Aorta (tissue), 5 donors: ENCODE measurements around the gene SRGAP3. TPM values are rescaled to one million over a fixed set of nuclear protein-coding genes. Genes with fewer than 3 reads are reported as not detected.

Experiments
- ATAC-seq: fragments of 200-7000 bp; cut with Tn5 transposase; one replicate; pipeline ENCODE4 v1.9.1; 2022; ENCODE audit warnings: moderate library complexity; ENCODE audit not compliant: low FRiP score
- DNase-seq, 2 donors: peaks; one replicate each; pipeline ENCODE4 v3.0.0-alpha.2; 2020
- H3K27ac ChIP-seq, 2 donors: one replicate each; pipeline ENCODE4 v1.5.1; 2013; ENCODE audit warnings: low read length in 2 of 2, mild to moderate bottlenecking in 2 of 2, moderate library complexity in 2 of 2, control low read depth in 1 of 2, inconsistent platforms in 1 of 2, low read depth in 1 of 2
- H3K27me3 ChIP-seq, 2 donors: one replicate each; pipeline ENCODE4 v1.6.1; 2013; ENCODE audit warnings: control low read depth in 1 of 2, low read length in 1 of 2, mild to moderate bottlenecking in 1 of 2, moderate library complexity in 1 of 2; ENCODE audit not compliant: insufficient read depth in 2 of 2, control insufficient read depth in 1 of 2
- H3K36me3 ChIP-seq, 2 donors: one replicate each; pipeline ENCODE4 v1.6.1; 2013; ENCODE audit warnings: control low read depth in 1 of 2, low read length in 1 of 2, mild to moderate bottlenecking in 1 of 2; ENCODE audit not compliant: insufficient read depth in 2 of 2, control insufficient read depth in 1 of 2
- H3K4me1 ChIP-seq, 2 donors: one replicate each; pipeline ENCODE4 v1.6.1; 2013; ENCODE audit warnings: low read length in 2 of 2, control low read depth in 1 of 2, mild to moderate bottlenecking in 1 of 2, moderate library complexity in 1 of 2; ENCODE audit not compliant: insufficient read depth in 2 of 2, control insufficient read depth in 1 of 2
- H3K4me3 ChIP-seq, 2 donors: one replicate each; pipeline ENCODE4 v1.5.1; 2013; ENCODE audit warnings: low read length in 2 of 2, control low read depth in 1 of 2, mild to moderate bottlenecking in 1 of 2
- H3K9me3 ChIP-seq: one replicate; pipeline ENCODE4 v1.6.1; 2013; ENCODE audit warnings: mild to moderate bottlenecking, low read length; ENCODE audit not compliant: control insufficient read depth
- WGBS, 2 donors: extraction: QIAGEN DNeasy Blood & Tissue Kit; methylation state at CpG; one replicate each; pipeline ENCODE4 v1.1.7; 2013; 5-methylcytosine and 5-hydroxymethylcytosine counted together
- intact Hi-C, 2 donors: fragments of 100-400 bp; cut with DNase I; formaldehyde crosslinking; loops; one replicate each; pipeline versions ENCODE4 v1.14.2 to v1.15.0; 2022
- polyA plus RNA-seq, 2 donors: library from polyadenylated mRNA; stranded (reverse); fragments of 200-250 nt; gene quantifications; one replicate each; pipeline ENCODE4 v1.2.3, GENCODE V29; 2013
- total RNA-seq, 2 donors: library from RNA; stranded (reverse); fragmentation: NEBNext Ultra II Directional; extraction: Animal tissue kit (Norgen Biotek cat#: 25700); gene quantifications; one replicate each; pipeline ENCODE4 v1.2.1, GENCODE V29; 2021
- donor health status: healthy with polysubstance abuse.
- donor health status: Bipolar disorder and iron deficiency.
- donor health status: DM: no; HTN: no; CAD: no.
- donor health status: DM: no; HTN: no; CAD: no.
- donor health status: DM: yes; HTN: yes; CAD: no.

SRGAP3 gene
- total and polyA plus RNA-seq, 4 donors: 0.26 to 11.7 (median 1.3) TPM

DNA sequence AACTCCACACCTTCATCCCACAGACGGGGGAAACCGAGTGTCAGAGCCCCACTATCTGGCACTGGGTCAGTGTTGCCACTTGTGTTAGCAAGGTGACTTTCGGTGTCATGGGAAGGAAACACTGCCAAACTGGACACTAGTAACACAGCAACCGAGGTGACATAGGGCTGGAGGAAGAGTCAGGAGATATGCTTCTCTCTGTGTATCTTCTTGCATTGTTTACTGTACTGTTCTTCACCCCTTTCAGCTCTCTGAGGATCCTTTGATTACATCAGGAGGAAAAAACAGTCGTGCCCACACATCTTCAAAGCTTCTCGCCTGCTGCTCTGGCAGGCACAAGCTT is 176.8 kb downstream of the SRGAP3 start:
- no peak for ATAC-seq
- Histone ChIP-seq H3K9me3 (no peaks in the 10 kb centered on the region), H3K4me1 (no peaks in the 10 kb centered on the region), H3K4me3 (no peak overlapping the region), H3K27ac (no peak overlapping the region), H3K36me3 (no peaks in the 10 kb centered on the region), H3K27me3 (no peaks in the 10 kb centered on the region)
- no peak for DNase-seq
- intact Hi-C loops: no loop called here
- WGBS, 2 donors: 91 to 93% methylated on average over 6 of the region's 6 CpGs

DNA sequence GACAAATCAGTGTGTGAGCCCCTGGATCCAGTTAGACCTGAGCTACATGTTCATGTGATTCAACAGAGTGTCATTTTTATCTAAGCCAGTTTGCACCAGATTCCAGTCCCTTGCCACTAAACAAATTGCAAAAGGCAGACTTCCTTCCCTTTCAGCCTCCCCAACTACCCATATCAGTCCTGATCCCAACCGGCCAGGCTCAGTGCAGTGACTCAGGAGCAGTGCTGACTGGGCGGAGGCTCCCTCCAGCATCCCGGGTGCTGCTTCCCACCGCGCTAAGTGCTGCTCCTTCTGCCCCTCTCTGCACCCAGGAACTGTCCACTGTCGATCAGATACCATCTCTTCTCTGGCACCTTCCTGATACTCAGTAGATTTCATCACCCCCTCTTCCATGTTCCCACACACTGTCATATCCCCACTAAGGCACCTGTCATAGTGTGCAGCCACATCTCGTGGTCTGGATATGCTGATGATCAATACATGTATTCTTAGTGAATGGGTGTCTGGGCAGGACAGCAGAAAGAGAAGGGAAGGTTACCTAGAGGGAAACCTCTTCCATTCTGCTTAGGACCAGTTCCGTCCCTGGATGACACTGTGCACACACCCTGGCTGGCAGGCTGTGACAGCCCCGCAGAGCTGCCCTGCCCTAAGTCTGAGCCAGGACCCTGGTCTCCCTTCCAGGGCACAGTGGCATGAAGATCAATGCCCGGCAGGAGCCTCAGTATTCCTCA is 177.3 kb downstream of the SRGAP3 start:
- 82 to 91% methylated on average over 10 of the region's 10 CpGs for WGBS, 2 donors
- Histone ChIP-seq H3K4me3 (no peak overlapping the region), H3K36me3 (no peaks in the 10 kb centered on the region), H3K27ac (no peak overlapping the region), H3K27me3 (no peaks in the 10 kb centered on the region), H3K9me3 (no peaks in the 10 kb centered on the region), H3K4me1 (no peaks in the 10 kb centered on the region)
- intact Hi-C loops: no loop called here
- ATAC-seq: no peak
- DNase-seq: no peak

DNA sequence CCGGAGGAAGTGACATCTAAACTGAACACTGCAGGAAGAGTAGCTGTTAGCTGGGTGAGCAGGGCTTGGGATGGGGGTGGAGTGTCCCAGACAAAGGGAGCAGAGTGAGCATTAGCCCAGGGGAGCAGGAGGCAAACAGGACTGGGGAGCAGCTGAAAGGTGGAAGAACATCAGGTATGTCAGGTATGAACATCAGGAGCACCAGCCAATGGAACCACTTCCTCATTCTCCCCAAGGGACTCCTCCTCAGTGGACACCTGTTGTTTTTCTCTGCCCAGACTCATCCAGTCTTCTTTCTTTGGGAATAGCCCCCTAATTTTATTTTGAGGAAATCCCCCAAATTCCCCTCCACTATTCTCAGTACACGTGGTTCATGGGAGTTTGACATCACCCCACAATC is 178.5 kb downstream of the SRGAP3 start:
- ATAC-seq: no peak
- Histone ChIP-seq H3K9me3 (no peaks in the 10 kb centered on the region), H3K27me3 (peaks cover 0 to 2% of the 10 kb centered on the region in 2 donors), H3K4me1 (no peaks in the 10 kb centered on the region), H3K27ac (no peak overlapping the region), H3K36me3 (no peaks in the 10 kb centered on the region), H3K4me3 (no peak overlapping the region)
- WGBS, 2 donors: 90 to 94% methylated on average over 2 of the region's 2 CpGs
- no peak for DNase-seq
- intact Hi-C loops: no loop called here

DNA sequence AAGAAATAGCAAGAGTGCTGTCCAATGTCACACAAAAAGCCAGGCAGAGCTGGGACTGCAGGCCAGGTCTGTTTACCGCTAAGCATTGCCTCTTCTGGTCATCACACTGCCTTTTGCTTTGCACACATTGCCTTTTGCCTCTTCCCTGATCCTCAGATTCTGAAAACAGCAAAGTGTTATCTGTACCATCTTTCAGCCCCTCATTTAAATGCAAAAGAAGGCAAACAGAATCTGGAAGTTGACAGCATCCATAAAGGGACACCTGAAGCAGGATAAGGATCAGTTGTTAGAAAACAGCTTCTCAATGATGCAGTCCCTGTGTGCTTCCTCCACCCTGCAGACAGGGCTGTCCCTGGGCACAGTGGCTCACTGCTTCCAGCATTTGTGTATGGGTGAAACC is 179.5 kb downstream of the SRGAP3 start:
- whole genome bisulfite sequencing, 2 donors: 93 to 100% methylated on average over 1 of the region's 1 CpG
- peaks cover 0 to 2% of the 10 kb centered on the region in 2 donors for H3K27me3 ChIP-seq
- intact Hi-C loops: loop anchor here (5.0 to 10.0 kb wide), 4 partner anchors 83 to 235 kb away; no protein-coding TSS in a partner anchor

DNA sequence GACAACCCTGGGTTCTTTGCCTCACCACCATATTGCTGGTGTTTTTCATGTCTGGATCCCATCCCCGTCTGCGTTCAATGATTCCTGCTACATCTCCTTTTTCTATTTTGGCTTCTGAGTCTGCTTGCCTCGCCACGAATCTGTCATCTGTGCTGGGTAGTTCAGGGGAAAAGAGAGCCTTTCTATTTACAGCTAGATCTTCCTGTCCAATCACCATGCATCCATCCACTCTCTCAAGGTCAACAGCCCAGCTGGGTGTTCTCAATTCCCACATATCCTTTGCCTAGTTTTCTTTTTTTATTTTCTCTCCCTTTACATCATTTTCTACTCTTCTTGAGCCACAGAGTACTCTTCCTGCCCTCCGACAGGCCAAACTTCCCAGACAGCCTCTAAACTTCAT is 181.4 kb downstream of the SRGAP3 start:
- no peak overlapping the region for H3K4me3 ChIP-seq
- H3K9me3 ChIP-seq: no peaks in the 10 kb centered on the region
- peaks cover 0 to 2% of the 10 kb centered on the region in 2 donors for H3K27me3 ChIP-seq
- H3K36me3 ChIP-seq: no peaks in the 10 kb centered on the region
- intact Hi-C loops: loop anchor here (5.0 to 10.0 kb wide), 4 partner anchors 81 to 237 kb away; no protein-coding TSS in a partner anchor
- no peak for ATAC-seq
- no peak overlapping the region for H3K27ac ChIP-seq
- no peaks in the 10 kb centered on the region for H3K4me1 ChIP-seq
- 34 to 54% methylated on average over 5 of the region's 5 CpGs for WGBS, 2 donors
- DNase-seq: no peak

More for the DNA sequence above, 179.5 kb downstream of the SRGAP3 start:
- Histone ChIP-seq H3K27ac (no peak overlapping the region), H3K36me3 (no peaks in the 10 kb centered on the region), H3K4me3 (no peak overlapping the region), H3K9me3 (no peaks in the 10 kb centered on the region), H3K4me1 (no peaks in the 10 kb centered on the region)
- DNase-seq (no peak), ATAC-seq (no peak)

DNA sequence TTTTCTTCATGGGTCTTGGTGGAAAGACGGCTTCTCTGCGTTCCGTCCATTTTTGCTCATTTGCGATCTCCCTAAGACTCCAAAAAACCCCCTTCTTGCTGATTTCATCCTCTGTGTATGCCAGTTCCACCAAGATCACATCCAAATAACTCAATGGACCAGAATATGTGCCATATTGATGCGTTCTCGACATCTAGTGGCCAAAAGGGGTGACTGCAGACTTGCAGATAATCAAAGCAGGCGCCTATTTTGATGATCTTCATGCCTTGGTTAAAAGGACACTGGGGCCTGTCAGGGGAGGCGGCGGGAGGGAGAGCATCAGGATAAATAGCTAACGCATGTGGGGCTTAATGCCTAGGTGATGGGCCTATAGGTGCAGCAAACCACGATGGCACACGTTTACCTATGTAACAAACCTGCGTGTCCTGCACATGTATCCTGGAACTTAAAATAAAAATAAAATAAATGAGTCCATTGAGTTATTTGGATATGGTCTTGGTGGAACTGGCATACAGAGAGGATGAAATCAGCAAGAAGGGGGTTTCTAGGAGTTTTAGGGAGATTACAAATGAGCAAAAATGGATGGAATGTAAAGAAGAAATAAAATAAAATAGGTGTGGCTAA is 182.0 kb downstream of the SRGAP3 start:
- no peak overlapping the region for H3K4me3 ChIP-seq
- H3K9me3 ChIP-seq: no peaks in the 10 kb centered on the region
- peaks cover 0 to 2% of the 10 kb centered on the region in 2 donors for H3K27me3 ChIP-seq
- intact Hi-C loops: loop anchor here (2.0 to 10.0 kb wide), 5 partner anchors 79 to 237 kb away; no protein-coding TSS in a partner anchor
- no peaks in the 10 kb centered on the region for H3K36me3 ChIP-seq
- H3K27ac ChIP-seq: no peak overlapping the region
- WGBS, 2 donors: 18 to 32% methylated on average over 13 of the region's 13 CpGs
- ATAC-seq (peak; percentile 72), DNase-seq (no peak)
- no peaks in the 10 kb centered on the region for H3K4me1 ChIP-seq

DNA sequence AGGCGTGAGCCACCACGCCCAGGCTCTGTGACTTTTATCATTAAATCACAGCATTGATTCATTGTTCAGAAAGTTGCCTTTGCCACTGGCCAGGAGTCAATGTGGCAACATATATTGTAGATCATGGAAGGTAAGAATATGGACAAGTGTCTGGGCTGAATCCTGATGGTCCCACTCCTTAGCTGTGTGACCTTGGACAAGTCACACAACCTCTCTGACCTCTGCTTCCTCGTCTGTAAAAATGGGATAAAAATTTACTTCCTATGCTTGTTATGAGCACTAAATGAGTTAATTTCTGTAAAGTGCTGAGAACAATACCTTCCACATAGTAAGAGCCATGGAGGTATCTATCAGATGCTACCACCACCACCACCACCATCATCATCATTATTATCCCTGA is 182.7 kb downstream of the SRGAP3 start:
- no peak for ATAC-seq
- no peak for DNase-seq
- 84 to 89% methylated on average over 3 of the region's 3 CpGs for WGBS, 2 donors
- no peak overlapping the region for H3K27ac ChIP-seq
- H3K9me3 ChIP-seq: no peaks in the 10 kb centered on the region
- intact Hi-C loops: loop anchor here (2.0 to 10.0 kb wide), 5 partner anchors 78 to 238 kb away; no protein-coding TSS in a partner anchor
- H3K4me3 ChIP-seq: no peak overlapping the region
- peaks cover 0 to 2% of the 10 kb centered on the region in 2 donors for H3K27me3 ChIP-seq
- no peaks in the 10 kb centered on the region for H3K4me1 ChIP-seq
- H3K36me3 ChIP-seq: no peaks in the 10 kb centered on the region

DNA sequence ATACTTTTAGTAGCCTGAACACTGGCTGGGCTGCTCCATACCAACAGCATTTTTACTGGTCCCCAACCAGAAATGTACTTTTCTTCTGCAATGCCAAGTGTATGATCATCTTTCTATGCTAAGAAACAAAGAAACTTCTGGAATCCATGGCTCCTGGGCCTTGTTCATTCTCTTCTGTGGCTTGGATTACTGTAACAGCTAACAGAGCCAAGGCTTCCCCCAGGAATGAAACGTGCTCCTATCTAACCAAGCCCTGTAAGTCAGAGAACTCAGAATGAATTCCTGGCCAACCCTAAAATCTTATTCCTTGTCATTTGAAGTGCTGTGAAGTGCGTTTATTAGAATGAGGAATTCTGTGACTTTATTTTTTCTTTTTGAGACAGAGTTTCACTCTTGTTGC is 183.3 kb downstream of the SRGAP3 start:
- Histone ChIP-seq H3K4me1 (no peaks in the 10 kb centered on the region), H3K4me3 (no peak overlapping the region), H3K27me3 (peaks cover 0 to 2% of the 10 kb centered on the region in 2 donors), H3K36me3 (no peaks in the 10 kb centered on the region), H3K9me3 (no peaks in the 10 kb centered on the region), H3K27ac (no peak overlapping the region)
- WGBS, 2 donors: 43 to 45% methylated on average over 2 of the region's 2 CpGs
- ATAC-seq: no peak
- DNase-seq: no peak
- intact Hi-C loops: loop anchor here (2.0 to 10.0 kb wide), 5 partner anchors 77 to 239 kb away; no protein-coding TSS in a partner anchor

DNA sequence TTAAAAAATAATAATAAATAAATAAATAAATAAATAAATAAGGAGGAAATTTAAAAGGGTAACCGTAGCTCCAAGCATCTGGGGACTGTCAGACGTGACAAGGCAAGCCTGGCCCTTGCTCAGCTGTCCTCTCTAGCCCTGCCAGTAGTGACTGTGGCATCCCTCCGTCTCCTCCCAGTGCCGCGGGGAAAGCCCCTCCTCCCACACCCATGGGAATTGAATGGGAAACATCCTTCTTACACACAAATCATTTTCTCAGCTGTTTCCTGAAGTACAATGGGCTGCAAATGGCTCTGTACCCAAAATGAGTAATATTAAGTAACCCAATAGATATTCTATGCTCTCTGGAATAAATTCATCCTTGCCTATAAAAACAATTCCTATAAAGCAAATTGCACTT is 184.6 kb downstream of the SRGAP3 start:
- no peaks in the 10 kb centered on the region for H3K9me3 ChIP-seq
- DNase-seq (no peak), ATAC-seq (no peak)
- H3K4me3 ChIP-seq: no peak overlapping the region
- H3K27ac ChIP-seq: no peak overlapping the region
- no peaks in the 10 kb centered on the region for H3K36me3 ChIP-seq
- WGBS, 2 donors: 11 to 18% methylated on average over 5 of the region's 5 CpGs
- H3K27me3 ChIP-seq: peaks cover 0 to 2% of the 10 kb centered on the region in 2 donors
- intact Hi-C loops: loop anchor here (5.0 to 10.0 kb wide), 4 partner anchors 78 to 240 kb away; no protein-coding TSS in a partner anchor
- H3K4me1 ChIP-seq: no peaks in the 10 kb centered on the region
